HG02588 (cell line): Measurements from ENCODE around the gene GALNT5.
"Not testable (repeated sequence)": the region's sequence is repeated elsewhere in the genome, so short reads cannot be mapped to it uniquely, and the experiment has no call there.

ENCODE experiments used
- ATAC-seq: cut with Tn5 transposase; IDR thresholded peaks from one replicate; pipeline ENCODE4 v1.9.1; 2021; ENCODE audit warnings: mild to moderate bottlenecking, moderate library complexity; ENCODE audit not compliant: unreplicated experiment

The GALNT5 gene, protein sequence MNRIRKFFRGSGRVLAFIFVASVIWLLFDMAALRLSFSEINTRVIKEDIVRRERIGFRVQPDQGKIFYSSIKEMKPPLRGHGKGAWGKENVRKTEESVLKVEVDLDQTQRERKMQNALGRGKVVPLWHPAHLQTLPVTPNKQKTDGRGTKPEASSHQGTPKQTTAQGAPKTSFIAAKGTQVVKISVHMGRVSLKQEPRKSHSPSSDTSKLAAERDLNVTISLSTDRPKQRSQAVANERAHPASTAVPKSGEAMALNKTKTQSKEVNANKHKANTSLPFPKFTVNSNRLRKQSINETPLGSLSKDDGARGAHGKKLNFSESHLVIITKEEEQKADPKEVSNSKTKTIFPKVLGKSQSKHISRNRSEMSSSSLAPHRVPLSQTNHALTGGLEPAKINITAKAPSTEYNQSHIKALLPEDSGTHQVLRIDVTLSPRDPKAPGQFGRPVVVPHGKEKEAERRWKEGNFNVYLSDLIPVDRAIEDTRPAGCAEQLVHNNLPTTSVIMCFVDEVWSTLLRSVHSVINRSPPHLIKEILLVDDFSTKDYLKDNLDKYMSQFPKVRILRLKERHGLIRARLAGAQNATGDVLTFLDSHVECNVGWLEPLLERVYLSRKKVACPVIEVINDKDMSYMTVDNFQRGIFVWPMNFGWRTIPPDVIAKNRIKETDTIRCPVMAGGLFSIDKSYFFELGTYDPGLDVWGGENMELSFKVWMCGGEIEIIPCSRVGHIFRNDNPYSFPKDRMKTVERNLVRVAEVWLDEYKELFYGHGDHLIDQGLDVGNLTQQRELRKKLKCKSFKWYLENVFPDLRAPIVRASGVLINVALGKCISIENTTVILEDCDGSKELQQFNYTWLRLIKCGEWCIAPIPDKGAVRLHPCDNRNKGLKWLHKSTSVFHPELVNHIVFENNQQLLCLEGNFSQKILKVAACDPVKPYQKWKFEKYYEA

DNA sequence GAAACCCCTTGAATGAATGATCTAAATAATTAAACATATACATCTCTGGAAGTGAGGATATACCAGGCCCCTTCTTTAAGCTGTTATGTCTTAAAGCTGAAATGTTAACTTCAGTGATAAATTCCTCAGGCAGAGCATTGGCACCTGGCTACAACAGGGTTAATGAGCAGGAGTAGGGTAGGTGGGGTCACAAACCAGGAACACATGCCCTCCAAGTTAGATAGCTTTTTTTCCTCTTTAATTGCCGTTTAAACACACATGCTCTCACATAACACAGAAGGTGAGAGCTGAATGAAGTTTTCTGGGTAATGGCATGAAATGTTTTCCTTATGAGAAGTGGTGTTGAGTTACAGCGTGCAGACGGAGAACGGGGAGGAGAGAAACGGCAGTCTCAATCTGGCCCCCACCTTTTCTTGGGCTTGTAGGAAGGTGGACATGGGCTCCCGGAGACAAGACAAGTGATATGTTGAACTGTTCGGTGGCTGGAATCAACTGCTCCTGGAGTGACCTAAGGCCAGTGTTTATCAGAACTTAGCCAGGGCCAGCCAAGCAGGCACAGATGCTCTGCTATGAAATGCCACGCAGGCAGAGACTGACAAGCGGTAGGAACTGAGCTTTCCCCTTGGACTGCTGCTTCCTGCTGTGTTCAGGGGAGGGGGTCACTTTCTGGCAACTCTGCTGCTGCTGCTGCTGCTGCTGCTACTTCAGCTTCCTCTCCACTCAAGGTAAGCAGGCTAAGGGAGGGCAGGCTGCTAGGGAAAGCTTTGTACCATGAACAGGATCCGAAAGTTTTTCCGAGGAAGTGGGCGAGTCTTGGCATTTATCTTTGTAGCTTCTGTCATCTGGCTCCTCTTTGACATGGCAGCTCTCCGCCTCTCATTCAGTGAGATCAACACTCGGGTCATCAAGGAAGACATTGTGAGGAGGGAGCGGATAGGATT lies at the start of gene GALNT5:
GALNT5 (plus strand) TSS at position 394 of the 941 bp plus-strand sequence; CDS start at position 772, 378 bp downstream.
- ATAC-seq = no peak

DNA sequence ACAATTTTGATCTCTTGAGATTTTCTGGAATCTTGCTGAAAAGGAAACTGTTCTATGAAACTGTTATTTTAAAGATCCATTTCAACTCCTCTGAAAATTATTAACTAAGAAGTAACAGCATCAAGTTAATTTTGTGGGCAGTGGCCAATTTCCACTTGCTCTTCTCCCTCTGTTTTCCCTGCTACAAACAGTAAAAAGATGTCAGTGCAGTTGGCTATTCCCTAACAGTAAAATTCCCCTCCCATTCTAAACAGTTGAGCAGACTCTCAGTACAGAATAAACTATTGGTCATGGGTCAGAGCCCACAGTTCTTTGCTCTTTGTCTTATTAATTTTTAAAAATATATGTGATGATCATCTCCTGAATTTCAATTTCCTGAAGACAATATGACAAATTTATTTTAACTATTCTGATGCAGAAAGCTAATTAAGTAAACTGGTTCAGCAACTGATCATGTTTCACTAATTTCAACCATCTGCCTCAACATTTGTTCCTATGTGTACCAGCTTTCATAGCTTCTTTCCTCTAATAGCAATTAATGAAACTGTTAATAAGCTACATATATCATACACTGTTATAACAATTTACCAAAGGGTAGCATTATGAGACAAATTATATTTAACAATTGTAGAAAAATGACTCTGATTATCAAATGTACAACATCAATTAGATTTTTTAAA lies 41.1 kb upstream of the GALNT5 start:
- ATAC-seq = no peak

DNA sequence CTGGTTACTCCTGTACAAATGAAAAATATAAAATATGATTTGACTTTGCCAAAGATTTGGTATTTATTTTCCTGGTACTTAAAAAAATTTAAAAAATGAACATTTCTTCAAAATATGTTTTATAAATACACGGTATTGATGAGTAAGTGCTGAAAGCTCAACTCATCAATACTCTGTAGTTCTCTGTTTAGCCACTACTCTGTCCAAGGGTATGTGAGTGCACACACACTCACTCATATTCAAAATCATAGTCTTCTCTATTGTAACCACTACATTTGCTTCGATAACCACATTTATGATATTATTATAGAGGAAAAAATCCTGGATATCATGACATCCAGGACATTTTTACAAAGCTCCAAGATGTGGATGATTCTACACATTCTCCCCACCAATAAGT lies 40.1 kb upstream of the GALNT5 start:
- ATAC-seq = no peak

DNA sequence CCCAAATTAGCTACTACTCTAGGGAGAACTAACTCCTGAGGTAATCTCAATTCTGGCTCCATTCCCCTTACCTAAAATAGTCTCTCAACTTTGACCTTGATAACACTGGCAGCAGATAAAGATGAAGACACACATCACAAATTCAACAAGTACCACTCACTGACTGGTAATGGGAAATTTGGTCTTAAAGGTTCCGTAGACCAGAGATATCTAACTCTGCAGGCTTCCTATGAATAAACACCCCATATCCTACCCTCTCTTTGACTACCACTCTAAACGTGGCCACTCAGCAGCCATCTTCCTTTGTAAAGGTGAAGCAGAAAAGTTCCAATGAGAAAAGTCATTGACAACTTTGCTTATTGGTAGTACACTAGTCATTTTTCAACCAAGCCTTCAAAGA lies 38.6 kb upstream of the GALNT5 start:
- ATAC-seq = no peak

DNA sequence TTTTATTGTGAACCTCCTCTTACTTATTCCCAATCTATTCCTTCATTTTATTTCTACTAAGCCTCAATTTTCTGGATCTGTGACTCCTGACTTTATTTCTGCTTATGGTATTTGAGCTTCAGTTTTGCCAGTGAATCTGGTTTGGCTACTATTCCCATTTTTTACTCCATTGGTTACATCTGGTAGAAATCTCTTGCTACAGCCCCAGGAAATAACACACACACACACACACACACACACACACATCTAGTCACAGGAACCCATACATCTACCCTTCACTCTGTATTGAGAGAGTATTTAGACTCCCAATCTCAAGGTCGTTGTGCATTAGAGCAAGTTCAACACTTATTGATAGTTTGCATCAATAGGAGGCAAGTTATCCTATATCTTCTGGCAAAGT lies 37.0 kb upstream of the GALNT5 start:
- no peak for ATAC-seq

DNA sequence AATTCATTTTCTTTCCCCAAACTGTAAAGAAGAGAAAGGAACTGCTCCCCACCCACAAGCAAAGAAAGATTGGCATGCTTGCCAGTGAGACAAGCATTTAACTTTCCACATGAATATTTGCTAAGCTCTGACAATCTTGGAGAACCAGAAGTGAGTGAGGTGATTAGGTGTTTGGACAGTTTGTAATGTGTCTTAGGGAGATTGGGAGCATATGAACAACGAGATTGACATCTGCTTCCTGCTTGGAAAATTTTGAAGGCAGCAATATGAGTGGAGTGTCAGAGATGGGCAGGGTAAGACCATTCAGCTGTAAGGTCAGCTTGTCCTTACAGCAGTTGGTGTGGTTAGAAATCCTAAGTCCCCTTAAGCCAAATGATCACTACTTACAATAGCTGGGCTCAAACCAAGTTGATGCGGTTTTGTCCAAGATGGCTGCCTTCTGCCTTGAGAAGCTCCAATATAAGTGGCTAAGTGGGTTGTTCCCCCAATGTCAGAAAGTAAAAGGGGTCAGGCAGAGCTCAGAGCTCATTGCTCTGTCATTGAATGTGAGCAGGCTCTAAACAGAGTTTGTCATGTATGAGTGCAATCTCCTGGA lies 36.0 kb upstream of the GALNT5 start:
- ATAC-seq = no peak

DNA sequence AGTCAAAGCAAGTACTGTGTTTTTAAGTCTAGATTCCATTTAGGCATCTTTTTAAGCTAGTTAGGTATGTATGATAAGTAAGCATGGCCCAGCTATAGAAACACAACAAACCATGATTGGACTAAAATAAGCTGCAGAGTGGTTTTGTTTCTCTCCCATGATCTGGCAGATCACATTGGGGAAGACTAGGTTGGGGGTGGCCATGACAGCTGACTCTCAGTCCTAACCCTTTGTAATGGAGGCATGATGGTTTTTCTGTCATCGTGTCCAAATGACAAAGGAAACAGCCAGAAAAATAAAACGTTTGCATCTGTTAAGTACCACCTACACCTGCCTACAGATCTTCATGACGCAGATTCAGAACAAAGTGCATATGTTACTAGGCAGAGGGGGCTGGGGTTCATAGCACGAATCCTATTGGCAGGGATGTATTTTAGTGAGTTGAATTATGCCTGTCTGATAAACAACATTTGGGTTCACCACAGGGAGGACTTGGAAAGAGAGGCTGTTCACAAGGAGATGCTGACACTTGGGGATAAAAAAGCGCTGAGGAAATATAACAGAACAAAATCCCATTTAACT lies 33.8 kb upstream of the GALNT5 start:
- no peak for ATAC-seq

DNA sequence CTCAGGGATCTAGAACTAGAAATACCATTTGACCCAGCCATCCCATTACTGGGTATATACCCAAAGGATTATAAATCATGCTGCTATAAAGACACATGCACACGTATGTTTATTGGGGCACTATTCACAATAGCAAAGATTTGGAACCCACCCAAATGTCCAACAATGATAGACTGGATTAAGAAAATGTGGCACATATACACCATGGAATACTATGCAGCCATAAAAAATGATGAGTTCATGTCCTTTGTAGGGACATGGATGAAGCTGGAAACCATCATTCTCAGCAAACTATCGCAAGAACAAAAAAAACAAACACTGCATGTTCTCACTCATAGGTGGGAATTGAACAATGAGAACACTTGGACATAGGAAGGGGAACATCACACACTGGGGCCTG lies 33.1 kb upstream of the GALNT5 start:
- not testable (repeated sequence) for ATAC-seq

DNA sequence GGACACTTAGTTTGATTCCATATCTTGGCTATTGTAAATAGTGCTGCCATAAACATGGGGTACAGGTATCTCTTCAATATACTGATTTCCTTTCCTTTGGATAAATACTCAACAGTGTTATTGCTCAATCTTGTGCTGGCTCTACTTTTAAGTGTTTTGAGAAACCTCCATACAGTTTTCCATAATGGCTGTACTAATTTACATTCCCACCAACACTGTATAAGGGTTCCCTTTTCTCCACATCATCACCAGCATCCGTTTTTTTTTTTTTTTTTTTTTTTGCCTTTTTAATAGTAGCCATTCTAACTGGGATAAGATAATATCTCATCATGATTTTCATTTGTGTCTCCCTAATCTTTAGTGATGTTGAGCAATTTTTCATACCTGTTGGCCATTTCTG lies 29.9 kb upstream of the GALNT5 start:
- no peak for ATAC-seq

DNA sequence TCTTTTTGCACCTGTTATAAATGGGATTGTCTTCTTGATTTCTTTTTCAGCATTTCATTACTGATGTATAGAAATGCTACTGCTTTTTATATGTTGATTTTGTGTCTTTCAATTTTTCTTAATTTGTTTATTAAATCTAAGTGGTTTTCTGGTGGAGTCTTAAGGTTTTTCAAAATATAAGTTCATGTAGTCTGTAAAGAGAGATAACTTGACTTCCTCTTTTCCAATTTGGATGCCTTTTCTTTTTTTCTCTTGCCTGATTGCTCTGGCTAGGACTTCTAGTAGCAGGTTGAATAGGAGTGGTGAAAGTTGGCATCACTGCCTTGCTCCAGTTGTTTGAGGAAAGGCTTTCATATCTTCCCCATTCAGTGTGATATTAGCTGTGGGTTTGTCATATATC lies 28.6 kb upstream of the GALNT5 start:
- ATAC-seq = no peak

DNA sequence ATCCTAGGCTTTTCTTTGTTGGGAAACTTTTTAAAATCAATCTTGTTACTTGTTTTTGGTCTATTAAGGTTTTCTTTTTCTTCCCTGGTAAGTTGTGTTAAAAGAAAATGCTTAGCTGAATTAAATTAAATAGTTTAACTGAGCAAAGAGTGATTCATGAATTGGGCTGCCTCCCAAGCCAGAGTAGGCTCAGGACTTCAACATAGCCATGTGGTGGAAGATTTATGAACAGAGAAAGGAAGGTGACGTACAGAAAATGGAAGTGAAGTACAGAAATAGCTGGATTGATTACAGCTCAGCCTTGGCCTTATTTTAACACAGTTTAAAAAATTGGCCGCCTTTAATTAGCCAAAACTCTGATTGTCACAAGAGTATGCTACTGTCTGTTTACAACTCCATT lies 27.9 kb upstream of the GALNT5 start:
- ATAC-seq = no peak

DNA sequence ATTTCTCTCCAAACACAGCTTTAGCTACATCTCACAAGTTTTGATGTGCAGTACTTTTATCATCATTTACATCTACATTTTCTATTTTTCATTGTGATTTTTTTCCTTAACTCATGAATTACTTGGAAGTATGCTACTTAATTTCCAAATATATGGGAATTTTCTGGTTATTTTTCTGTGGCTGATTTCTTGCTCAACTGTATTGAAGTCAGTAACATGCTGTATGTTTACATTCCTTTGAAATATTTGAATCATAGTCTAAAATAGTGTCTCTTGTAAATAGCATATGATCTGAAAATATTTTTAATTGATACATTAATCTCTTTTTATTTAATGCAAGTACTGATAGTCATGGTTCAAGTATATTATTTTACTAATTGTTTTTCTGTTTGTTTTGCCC lies 26.0 kb upstream of the GALNT5 start:
- no peak for ATAC-seq

DNA sequence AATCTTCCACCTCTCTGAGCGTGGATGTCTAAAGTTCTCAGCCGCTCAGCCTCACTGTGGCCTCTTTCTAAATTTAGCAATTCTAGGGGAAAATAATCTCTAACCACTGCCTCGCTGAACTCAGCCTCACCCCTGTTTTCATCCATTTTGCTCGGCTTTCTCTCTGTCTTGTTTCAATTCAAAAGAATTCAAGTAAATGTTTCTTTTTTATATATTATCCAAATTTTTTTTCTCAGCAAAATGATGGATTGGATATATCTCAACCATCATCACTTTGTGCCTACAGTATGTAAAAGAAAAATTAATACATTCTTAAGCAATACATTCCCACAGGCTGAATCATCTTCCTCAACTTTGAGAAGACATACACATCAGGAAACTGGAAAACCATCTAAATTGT lies 24.0 kb upstream of the GALNT5 start:
- ATAC-seq = no peak

DNA sequence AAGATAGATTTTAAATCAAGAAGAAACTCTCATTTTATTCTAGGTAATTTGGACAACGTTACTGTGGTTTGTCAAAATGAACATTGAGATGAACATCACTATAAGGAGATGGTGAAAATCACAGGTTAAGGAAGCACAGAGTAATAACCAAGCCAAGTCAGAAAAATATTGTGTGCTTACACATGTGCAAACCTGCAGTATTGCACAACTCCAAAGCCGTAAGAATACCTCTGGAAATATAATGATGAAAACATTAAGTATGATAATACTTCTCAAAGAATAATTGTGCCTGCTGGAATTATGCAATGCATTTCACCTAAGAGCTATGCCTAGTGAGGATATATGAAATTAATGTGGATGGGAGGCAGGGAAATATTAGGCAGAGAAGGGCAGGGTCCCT lies 21.1 kb upstream of the GALNT5 start:
- ATAC-seq = no peak

DNA sequence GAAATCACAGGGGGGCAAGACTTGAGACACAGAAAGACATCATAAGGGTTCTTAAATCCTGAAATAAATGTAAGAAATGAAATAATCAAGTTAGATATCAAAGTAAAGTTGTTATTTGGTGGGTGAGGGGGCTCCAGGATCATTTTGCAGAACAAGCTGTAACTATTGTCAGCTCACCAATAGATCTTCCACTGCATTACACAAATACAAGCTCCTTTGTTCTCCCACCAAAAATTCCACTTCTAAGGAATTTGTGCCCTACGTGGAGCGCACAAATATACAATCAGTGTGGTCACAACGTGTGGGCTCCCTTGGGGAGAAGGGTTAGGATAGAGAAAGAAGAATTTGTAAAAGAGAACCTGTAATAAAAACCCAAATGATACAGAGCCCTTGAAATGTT lies 19.2 kb upstream of the GALNT5 start:
- no peak for ATAC-seq

DNA sequence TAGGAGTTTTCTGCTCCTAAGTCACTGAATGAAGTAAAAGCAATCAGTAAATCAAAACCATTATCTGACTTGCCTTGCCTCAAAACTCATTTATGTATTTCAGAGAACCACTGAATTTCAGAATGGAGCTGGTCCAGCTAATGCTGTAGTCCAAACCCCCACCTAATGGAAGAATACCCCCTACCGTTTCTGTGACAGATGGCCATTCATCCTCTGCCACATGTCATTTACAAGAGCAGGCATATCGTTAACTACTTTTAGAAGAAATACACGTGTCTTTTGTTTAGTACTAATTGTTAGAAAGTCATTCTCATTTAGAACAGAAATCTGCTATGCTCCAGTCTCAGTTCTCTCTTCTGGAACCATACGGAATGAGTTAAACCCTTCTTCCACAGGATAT lies 12.8 kb upstream of the GALNT5 start:
- ATAC-seq = no peak

DNA sequence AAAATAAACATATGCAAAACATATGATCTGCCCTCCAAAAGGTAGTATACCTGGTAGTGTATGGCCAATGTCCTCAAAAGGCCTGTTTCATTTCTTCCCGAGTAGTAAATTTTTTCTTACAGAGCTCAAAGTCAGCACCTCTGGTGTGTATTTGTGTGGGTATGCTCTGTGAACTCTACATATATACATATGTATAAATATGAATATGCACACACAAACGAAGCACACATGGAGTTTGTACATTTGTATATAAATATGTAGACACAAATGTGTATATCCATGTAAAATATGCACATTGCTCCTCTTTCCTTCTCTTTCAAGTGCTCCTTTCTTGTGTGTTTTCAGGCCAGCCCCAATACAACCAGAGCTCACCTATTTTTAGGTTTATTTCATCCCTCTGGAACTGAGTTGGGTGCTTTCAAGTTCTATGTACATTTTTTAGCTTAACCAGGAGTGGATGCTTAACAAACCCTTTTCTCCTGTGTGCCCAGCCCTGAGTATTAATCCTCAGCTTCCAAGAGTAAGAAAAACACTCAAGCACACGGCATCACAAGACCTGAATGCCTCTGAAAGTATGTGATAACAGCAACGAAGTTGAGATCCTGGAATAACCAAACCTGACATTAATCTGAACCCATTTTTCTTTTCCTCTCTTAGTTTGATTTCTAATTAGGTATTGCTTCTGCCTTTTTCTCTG lies 12.2 kb upstream of the GALNT5 start:
- no peak for ATAC-seq

DNA sequence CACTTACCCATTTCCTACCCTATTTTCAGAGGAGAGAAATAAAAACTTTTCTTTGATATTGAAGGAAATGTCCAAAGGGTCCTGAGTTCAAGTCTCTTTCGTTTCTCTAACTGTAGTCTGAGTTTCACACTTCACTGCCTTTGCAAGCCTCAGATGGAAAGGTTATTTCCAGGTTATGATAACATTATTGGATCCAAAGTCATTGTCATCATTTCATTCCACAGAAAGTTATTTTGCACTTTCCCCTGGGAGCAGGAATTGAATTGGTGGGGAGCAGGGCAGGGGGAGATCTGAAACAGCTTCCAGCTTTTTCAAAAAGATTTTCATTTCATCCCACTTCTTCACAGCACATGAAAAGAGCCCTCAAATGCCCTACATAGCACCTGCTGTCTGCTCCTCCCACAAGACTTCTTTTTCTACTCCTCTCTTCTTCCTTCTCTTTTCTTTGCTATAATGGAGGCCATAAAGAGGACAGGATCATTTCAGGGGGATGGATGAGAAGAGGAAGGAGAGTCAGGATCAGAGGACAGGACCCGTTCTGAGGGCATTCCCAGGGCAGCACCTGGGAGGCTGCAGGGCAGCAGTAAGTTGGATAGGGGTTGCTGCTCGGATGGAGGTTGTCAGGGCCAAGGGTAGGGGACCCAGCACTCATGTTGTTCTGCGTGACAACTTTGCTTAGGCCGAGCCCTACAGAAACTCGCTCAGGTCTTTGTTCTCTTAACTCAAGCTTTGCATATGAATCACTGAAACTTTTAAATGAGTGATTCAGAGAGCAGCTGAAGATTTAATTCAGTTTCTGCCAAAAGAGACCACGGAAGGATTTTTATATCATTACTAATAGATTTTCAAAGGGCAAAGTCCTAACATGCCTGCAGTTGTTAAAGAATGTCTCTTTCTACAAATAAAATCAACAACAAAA lies 11.4 kb upstream of the GALNT5 start:
- peak; percentile 97 for ATAC-seq
